NCI-H187 treated with DMSO at 0.1 percent for 48 hours (cell line): ENCODE results near the gene PAQR5.
"Not testable (repeated sequence)": the region's sequence is repeated elsewhere in the genome, so short reads cannot be mapped to it uniquely, and the experiment has no call there.

Source experiments
- DNase-seq: peaks from one replicate; lab custom pipeline; 2025; lab: John Stamatoyannopoulos, UW

PAQR5 gene

GRCh38 chr15:69424001-69424400 lies 125.3 kb downstream of the PAQR5 start:
- no peak for DNase-seq

GRCh38 chr15:69424748-69425413 lies 126.2 kb downstream of the PAQR5 start:
- DNase-seq, result no peak

DNA sequence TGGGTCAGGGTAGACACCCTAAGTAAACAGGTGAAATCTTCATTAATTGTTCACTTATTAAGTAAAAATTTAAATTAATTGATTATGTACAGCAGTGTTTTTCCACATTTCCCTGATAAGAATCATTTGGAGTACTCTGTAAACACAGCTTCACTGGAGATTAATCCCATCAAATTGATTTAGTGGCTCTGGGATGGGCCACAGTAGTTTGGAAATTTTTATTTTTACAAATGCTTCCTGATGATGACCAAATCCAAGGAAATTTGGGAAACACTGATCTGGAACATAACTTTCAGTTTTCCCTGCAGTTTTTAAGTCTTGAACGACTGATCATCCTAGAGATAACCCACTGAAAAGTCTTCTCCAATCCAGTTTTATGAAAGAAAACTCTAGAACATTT lies 135.1 kb downstream of the PAQR5 start:
- DNase-seq, result no peak

DNA sequence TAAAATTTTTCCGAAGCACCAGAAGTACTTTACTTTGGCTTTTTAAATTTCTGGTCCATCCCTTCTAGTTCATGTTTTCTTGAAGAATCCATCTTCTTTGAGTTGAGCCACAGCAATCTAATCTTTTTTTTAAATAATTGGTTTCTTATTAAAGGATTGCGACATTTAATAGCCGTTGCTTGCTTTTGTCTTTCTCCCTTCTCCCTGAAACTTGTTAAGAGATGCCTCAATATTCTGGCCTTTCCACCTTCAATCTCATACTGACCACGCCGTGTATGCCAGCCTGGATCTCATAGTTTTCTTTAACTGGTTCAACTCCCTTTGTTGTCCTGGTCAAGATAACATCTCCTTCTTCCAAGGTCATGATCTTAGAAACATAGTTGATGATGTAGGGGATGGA lies 135.5 kb downstream of the PAQR5 start:
- DNase-seq, result no peak

DNA sequence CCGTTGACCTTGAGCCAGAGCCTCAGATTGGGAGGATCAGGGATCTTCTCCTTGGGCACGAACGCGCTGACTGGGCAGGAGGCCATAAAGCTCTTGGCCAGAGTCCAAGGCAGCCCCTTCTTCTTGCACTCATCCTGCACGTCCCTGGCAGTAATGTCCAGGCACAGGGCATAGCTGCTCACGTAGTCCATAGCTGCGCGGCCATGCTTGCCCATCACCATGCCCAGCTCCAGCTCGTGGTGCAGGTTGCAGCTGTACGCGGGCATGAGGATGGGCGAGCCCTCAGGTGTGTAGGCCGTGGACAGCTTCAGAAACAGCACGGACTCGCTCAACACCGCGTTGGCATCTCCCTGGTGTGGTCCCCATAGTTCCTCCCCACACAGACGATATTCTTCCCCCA lies 136.0 kb downstream of the PAQR5 start:
- DNase-seq, result no peak

- DNase-seq, result no peak
Measured at GRCh38 chr15:69435985-69436384, 137.3 kb downstream of the PAQR5 start.

DNA sequence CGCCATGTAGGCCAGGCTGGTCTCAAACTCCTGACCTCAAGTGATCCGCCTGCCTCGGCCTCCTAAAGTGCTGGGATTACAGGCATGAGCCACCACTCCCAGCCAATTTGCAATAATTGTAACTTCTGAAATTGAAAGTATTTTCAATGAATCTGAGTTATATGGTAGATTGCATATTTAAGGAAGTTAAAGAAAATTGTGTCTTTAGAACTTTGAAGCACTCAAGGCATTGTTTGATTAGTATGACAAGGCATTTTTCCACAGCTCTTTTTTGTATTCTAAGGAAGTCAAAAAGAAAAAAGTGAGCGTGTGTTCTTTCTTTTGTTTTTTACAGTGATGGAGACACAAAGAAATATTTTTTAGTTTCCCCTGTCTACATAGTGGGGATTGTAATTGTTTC lies 138.2 kb downstream of the PAQR5 start:
- DNase-seq, result no peak

GRCh38 chr15:69439623-69440022 lies 140.9 kb downstream of the PAQR5 start:
- no peak for DNase-seq

- no peak for DNase-seq
Measured at GRCh38 chr15:69443032-69443611, 144.4 kb downstream of the PAQR5 start.

DNA sequence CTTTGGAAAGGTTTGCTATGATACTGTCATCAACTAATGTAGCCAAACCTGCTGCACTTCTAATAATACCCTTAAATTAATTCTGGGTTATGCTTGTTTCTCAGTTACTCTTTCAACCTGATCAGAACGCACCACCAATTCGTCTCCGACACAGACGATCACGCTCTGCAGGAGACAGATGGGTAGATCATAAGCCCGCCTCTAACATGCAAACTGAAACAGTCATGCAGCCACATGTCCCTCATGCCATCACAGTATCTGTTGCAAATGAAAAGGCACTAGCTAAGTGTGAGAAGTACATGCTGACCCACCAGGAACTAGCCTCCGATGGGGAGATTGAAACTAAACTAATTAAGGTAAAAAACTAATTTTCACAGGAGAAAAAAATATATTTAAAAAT lies 146.0 kb downstream of the PAQR5 start:
- no peak for DNase-seq

DNA sequence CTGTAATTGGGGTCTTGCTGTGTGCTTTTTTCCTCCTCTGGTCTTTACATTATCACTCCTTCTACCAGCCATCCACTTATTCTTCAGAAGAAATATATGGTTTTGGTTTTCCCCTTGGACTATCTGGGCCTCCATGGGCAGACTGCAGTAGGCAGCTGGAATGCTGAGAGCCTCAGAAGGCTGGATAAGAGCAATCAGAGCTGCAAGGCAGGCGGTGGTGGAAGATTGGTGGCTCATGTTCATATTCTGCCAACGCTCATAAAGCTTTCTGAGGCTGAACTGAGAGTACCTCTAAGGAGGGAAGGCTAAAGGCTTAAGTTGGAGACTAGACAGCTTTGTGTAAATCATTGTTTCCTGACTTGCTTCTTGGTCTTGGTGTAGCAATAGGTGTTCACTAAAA lies 148.2 kb downstream of the PAQR5 start:
- no peak for DNase-seq

- DNase-seq, result not testable (repeated sequence)
Measured at GRCh38 chr15:69450221-69450620, 151.5 kb downstream of the PAQR5 start.

DNA sequence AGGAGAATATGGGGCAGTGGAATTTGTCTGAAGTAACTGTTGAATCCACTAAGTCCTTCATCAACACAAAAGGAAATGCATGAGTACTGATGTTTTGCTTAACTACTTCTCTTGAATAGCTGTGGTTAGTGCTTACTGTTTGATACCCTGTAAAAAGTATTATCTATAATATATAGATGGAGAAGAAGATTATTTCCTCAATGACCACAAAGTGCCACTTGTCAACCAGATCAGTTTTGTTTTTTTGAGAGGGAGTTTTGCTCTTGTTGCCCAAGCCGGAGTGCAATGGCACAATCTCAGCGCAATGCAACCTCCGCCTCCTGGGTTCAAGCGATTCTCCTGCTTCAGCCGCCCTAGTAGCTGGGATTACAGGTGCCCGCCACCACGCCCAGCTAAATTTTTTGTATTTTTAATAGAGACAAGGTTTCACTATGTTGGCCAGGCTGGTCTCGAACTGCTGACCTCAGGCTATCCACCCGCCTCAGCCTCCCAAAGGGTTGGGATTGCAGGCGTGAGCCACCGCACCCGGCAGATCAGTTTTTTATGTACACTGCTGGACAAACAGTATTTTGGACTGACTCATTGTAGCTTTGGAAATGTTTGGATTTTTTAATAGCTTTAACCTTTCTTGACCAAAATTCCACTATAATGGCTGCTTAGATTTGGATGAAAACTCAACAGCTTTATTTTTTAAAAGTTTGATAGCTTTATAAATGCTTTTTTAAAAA lies 152.4 kb downstream of the PAQR5 start:
- DNase-seq, result no peak

GRCh38 chr15:69451951-69452691 lies 153.4 kb downstream of the PAQR5 start:
- no peak for DNase-seq

DNA sequence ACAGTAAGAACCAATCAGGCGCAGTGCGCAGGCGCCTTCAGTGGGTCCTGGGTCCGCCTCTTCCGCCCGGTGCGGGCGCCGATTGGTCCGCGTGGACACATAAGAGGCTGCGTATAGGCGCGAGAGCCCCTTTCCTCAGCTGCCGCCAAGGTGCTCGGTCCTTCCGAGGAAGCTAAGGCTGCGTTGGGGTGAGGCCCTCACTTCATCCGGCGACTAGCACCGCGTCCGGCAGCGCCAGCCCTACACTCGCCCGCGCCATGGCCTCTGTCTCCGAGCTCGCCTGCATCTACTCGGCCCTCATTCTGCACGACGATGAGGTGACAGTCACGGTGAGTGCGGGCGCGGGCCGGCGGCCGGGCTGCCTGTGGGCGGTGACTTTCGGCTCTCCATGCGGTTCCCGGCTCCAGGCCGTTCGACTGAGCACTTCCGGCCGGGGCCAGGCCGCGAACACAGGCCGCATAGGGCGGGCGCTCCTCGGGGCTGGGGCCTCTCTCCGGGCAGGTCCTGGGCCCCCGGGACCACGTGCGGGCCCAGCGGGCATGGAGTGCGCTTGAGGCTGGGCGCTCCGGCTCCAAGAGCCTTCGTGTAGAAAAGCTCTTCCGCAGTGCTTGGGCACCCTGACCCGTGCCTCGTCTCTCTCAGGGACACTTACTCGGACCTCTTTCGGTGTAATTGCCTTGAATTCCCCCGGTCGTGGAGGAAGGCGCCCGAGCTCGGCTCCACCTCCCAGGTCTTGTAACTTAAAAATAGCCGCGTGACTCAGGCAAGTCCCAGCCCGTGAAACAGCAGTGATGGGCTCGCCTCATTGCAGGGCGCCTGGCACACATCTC lies 154.2 kb downstream of the PAQR5 start, which contains the start of gene RPLP1:
Gene RPLP1, plus strand, starts transcription at position 127 of the 830 bp plus-strand sequence. Its CDS starts 131 bp downstream, at position 258.
- DNase-seq, result peak; percentile 52

- no peak for DNase-seq
Measured at GRCh38 chr15:69454953-69455352, 156.2 kb downstream of the PAQR5 start.

- no peak for DNase-seq
Measured at GRCh38 chr15:69456208-69457166, 157.8 kb downstream of the PAQR5 start.
